ENCODE results near the gene CTXN1. TPM values are rescaled to one million over a fixed set of nuclear protein-coding genes. Genes with fewer than 3 reads are reported as not detected.
"Not testable (repeated sequence)": the region's sequence is repeated elsewhere in the genome, so short reads cannot be mapped to it uniquely, and the experiment has no call there.

The CTXN1 gene
- total RNA-seq, 1 donor from 2014 or later = not detected

GRCh38 chr19:7918615-7919421, 7.1 kb downstream of the CTXN1 start:
- no peak overlapping the region for H3K27ac Mint-ChIP-seq
- TF ChIP-seq CTCF (IDR thresholded peaks at IDR 0.05) = no peak
- H3K9me3 Mint-ChIP-seq = no peaks in the 10 kb centered on the region
- H3K36me3 Mint-ChIP-seq (ENCODE audit: low read depth) = peaks cover 11% of the 10 kb centered on the region
- ATAC-seq (ENCODE audit: low read depth) = no peak
- DNase-seq = no peak
- H3K4me1 Mint-ChIP-seq = peaks cover 48% of the 10 kb centered on the region
- ChIA-PET CTCF (interaction anchor here (0.9 to 1.7 kb wide), 5 partner anchors 10 to 240 kb away, joined by 3 to 8 read pairs (median 4); no protein-coding TSS in a partner anchor), POLR2A (interaction anchor here (0.6 to 3.7 kb wide), 7 partner anchors 15 to 326 kb away, joined by 3 to 30 read pairs (median 5); partner anchors contain the start of genes ELAVL1, MAP2K7, PET100 and XAB2)
- intact Hi-C loops (cut with micrococcal nuclease) = no loop called here
- H3K4me3 Mint-ChIP-seq = peak overlapping the region; percentile 82
- H3K27me3 Mint-ChIP-seq = peaks cover 18% of the 10 kb centered on the region

GRCh38 chr19:7918062-7918614, 7.8 kb downstream of the CTXN1 start:
- H3K9me3 Mint-ChIP-seq; H3K27ac Mint-ChIP-seq; ATAC-seq (ENCODE audit: low read depth); DNase-seq; intact Hi-C loops (cut with micrococcal nuclease): not testable (repeated sequence)
- ChIA-PET CTCF (interaction anchor here (0.9 to 1.2 kb wide), 4 partner anchors 11 to 49 kb away, joined by 3 to 4 read pairs (median 3); partner anchors contain the start of gene TIMM44), POLR2A (interaction anchor here (0.6 to 1.3 kb wide), 5 partner anchors 15 to 288 kb away, joined by 3 to 5 read pairs (median 4); partner anchors contain the start of genes PET100, TIMM44 and XAB2)
- Mint-ChIP-seq H3K27me3 (peaks cover 18% of the 10 kb centered on the region), H3K36me3 (ENCODE audit: low read depth) (peaks cover 14% of the 10 kb centered on the region), H3K4me1 (peaks cover 47% of the 10 kb centered on the region), H3K4me3 (peak overlapping the region; percentile 35)

GRCh38 chr19:7917267-7918061, 8.5 kb downstream of the CTXN1 start:
- peaks cover 16% of the 10 kb centered on the region for H3K36me3 Mint-ChIP-seq (ENCODE audit: low read depth)
- H3K4me1 Mint-ChIP-seq = peaks cover 45% of the 10 kb centered on the region
- H3K27me3 Mint-ChIP-seq = peaks cover 18% of the 10 kb centered on the region
- no peak overlapping the region for H3K27ac Mint-ChIP-seq
- no peak for TF ChIP-seq CTCF (IDR thresholded peaks at IDR 0.05)
- ATAC-seq (ENCODE audit: low read depth) (no peak), DNase-seq (peak; percentile 55)
- intact Hi-C loops (cut with micrococcal nuclease) = no loop called here
- peak overlapping the region; percentile 75 for H3K4me3 Mint-ChIP-seq
- CTCF ChIA-PET = interaction anchor here (0.7 to 1.2 kb wide), 5 partner anchors 11 to 238 kb away, joined by 3 to 4 read pairs (median 3); partner anchors contain the start of gene TIMM44
- H3K9me3 Mint-ChIP-seq = no peaks in the 10 kb centered on the region
- POLR2A ChIA-PET = interaction anchor here (0.6 to 1.4 kb wide), 6 partner anchors 9 to 288 kb away, joined by 3 to 5 read pairs (median 4); partner anchors contain the start of genes PET100, TIMM44 and XAB2

GRCh38 chr19:7916955-7917266, 9.0 kb downstream of the CTXN1 start:
- Mint-ChIP-seq H3K27ac (no peak overlapping the region), H3K9me3 (no peaks in the 10 kb centered on the region), H3K4me3 (peak overlapping the region; percentile 75), H3K36me3 (ENCODE audit: low read depth) (peaks cover 14% of the 10 kb centered on the region), H3K4me1 (peaks cover 41% of the 10 kb centered on the region), H3K27me3 (peaks cover 18% of the 10 kb centered on the region)
- ChIA-PET CTCF (interaction anchor here (1.3 kb wide), 1 partner anchor 13 kb away, joined by 4 read pairs; the partner anchor contains the start of gene MAP2K7), POLR2A (interaction anchor here (0.8 to 1.4 kb wide), 2 partner anchors 9 to 14 kb away, joined by 3 to 4 read pairs; partner anchors contain the start of gene MAP2K7)
- ATAC-seq (ENCODE audit: low read depth) (no peak), DNase-seq (no peak)
- TF ChIP-seq CTCF (IDR thresholded peaks at IDR 0.05) = no peak
- intact Hi-C loops (cut with micrococcal nuclease) = no loop called here
